BJ (cell line): ENCODE data around the gene NUP54. TPM values are rescaled to one million over a fixed set of nuclear protein-coding genes. Genes with fewer than 3 reads are reported as not detected.

Experiments
- CTCF ChIA-PET: fragments of 350-600 bp; formaldehyde crosslinking; extraction: SDS; loops from one replicate; lab custom pipeline; 2021; ENCODE audit warnings: antibody characterized with exemption, inconsistent platforms; lab: Yijun Ruan, JAX
- POLR2A ChIA-PET: fragments of 300-600 bp; sonication (Branson Sonifier 250); formaldehyde crosslinking; extraction: SDS; loops from one replicate; lab custom pipeline; 2021; ENCODE audit warnings: antibody characterized with exemption; lab: Charles Lee
- DNase-seq: peaks from one replicate; pipeline ENCODE4 v3.0.0-alpha.2; 2011; ENCODE audit warnings: low read depth
- H3K27me3 ChIP-seq: 2 replicates; pipeline ENCODE4 v1.6.0; 2011; ENCODE audit warnings: low read length; ENCODE audit not compliant: control insufficient read depth, insufficient read depth
- H3K36me3 ChIP-seq: 2 replicates; pipeline ENCODE4 v1.5.1; 2011; ENCODE audit warnings: low read length; ENCODE audit not compliant: control insufficient read depth, insufficient read depth
- H3K4me3 ChIP-seq: 2 replicates; pipeline ENCODE4 v1.5.1; 2011; ENCODE audit warnings: low read depth, mild to moderate bottlenecking, control low read depth, low read length
- polyA plus RNA-seq: library from polyadenylated mRNA; depleted of rRNA; stranded (reverse); fragments of >200 nt; gene quantifications from 2 replicates; pipeline ENCODE4 v1.2.3, GENCODE V29; 2011
- TF ChIP-seq, protein P1 (sequence below): IDR thresholded peaks from 2 replicates; pipeline ENCODE4 v1.5.1; 2011; ENCODE audit warnings: low read depth, mild to moderate bottlenecking, control low read depth, inconsistent platforms, low read length, moderate library complexity; ENCODE audit not compliant: insufficient read depth

The NUP54 gene
- polyA plus RNA-seq, 1 experiment, result 19.4 TPM

DNA sequence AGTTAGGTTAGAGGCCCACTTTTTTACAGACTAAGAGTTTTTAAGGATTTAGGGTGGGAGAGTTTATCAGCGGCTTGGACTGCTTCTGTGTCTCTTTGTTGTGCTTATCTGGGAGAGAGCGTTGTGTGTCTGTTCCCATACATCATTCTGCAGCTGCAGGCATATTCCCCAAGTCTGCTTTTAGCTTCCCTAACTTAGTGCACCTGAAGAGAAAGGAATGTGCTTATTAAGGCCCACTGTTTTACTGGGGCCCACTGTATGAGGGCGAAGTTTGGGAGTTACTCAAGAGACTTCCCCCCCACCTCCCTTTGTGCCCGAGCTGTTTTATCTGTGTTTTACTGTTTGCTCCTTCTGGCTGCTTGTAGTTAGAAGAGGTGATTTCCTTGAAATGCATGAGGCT lies 41.8 kb downstream of the NUP54 start:
- Histone ChIP-seq H3K36me3 (no peaks in the 10 kb centered on the region), H3K27me3 (peaks cover 3% of the 10 kb centered on the region; the same call in 1 of the 2 replicates), H3K4me3 (no peak overlapping the region)
- TF ChIP-seq, protein P1, sequence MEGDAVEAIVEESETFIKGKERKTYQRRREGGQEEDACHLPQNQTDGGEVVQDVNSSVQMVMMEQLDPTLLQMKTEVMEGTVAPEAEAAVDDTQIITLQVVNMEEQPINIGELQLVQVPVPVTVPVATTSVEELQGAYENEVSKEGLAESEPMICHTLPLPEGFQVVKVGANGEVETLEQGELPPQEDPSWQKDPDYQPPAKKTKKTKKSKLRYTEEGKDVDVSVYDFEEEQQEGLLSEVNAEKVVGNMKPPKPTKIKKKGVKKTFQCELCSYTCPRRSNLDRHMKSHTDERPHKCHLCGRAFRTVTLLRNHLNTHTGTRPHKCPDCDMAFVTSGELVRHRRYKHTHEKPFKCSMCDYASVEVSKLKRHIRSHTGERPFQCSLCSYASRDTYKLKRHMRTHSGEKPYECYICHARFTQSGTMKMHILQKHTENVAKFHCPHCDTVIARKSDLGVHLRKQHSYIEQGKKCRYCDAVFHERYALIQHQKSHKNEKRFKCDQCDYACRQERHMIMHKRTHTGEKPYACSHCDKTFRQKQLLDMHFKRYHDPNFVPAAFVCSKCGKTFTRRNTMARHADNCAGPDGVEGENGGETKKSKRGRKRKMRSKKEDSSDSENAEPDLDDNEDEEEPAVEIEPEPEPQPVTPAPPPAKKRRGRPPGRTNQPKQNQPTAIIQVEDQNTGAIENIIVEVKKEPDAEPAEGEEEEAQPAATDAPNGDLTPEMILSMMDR, result no peak
- ChIA-PET POLR2A (no interaction called here), CTCF (no interaction called here)
- no peak for DNase-seq

DNA sequence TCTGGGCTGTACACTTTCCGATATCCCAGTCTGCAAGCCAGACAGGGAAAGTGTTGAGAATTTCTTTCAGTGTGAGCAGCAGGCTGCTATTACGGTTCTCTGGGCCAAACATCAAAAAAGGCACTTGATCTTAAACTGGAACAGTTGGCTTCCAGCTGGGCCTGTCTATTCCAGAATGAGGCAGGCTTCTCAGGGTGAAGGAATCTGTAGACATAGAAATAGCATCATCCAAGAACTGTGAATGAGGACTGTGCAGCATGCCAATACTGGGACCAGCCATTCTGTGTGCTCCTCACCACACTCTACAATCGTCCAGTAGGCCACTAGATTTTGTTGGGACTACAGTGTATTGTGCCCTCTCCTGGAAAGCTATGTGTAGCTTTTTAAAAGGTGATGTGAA lies 42.5 kb downstream of the NUP54 start:
- ChIA-PET POLR2A (no interaction called here), CTCF (interaction anchor here (1.1 kb wide), 1 partner anchor 190 kb away, joined by 3 read pairs; no protein-coding TSS in a partner anchor)
- DNase-seq, result no peak
- H3K27me3 ChIP-seq, result peaks cover 3% of the 10 kb centered on the region; the same call in 1 of the 2 replicates
- TF ChIP-seq, protein P1, result no peak
- no peaks in the 10 kb centered on the region for H3K36me3 ChIP-seq
- H3K4me3 ChIP-seq, result no peak overlapping the region

DNA sequence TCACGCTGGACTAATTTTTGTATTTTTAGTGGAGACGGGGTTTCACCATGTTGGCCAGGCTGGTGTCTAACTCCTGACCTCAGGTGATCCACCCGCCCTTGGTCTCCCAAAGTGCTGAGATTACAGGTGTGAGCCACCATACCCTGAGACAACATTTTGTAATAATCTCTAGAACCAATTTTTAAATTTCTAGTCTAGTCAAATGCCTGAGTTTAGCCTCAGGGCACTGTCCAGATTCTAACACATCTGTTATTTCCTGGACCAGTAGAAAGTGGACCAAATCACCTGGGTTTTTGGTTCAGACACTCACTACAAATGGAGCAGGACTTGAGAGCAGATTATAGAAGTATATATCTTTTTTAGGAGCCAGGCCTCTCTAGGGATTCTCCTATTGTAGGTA lies 52.1 kb downstream of the NUP54 start:
- Histone ChIP-seq H3K27me3 (peaks cover 2% of the 10 kb centered on the region), H3K4me3 (no peak overlapping the region), H3K36me3 (no peaks in the 10 kb centered on the region)
- ChIA-PET CTCF (no interaction called here), POLR2A (no interaction called here)
- TF ChIP-seq, protein P1, result no peak
- DNase-seq, result no peak

GRCh38 chr4:76095568-76095967 lies 52.6 kb downstream of the NUP54 start:
- no peak overlapping the region for H3K4me3 ChIP-seq
- no peak for DNase-seq
- H3K36me3 ChIP-seq, result no peaks in the 10 kb centered on the region
- POLR2A ChIA-PET, result no interaction called here
- TF ChIP-seq, protein P1, result no peak
- CTCF ChIA-PET, result no interaction called here
- peaks cover 2% of the 10 kb centered on the region for H3K27me3 ChIP-seq

- ChIA-PET POLR2A (no interaction called here), CTCF (interaction anchor here (1.6 kb wide), 1 partner anchor 8 kb away, joined by 4 read pairs; no protein-coding TSS in a partner anchor)
- TF ChIP-seq, protein P1, result no peak
- Histone ChIP-seq H3K4me3 (no peak overlapping the region), H3K27me3 (peaks cover 2% of the 10 kb centered on the region), H3K36me3 (no peaks in the 10 kb centered on the region)
- DNase-seq, result no peak
Observed at GRCh38 chr4:76091052-76091451, 57.1 kb downstream of the NUP54 start.
